ENCODE measurements around the gene LAMC1. TPM values are rescaled to one million over a fixed set of nuclear protein-coding genes. Genes with fewer than 3 reads are reported as not detected.

The LAMC1 gene
- total and polyA plus RNA-seq, 2 of the 4 experiments (the other 2 are of a cell fraction) = 249 to 394 TPM

Small RNAs within 50 kb of the gene (microRNA-seq; reads per million reads assigned to microRNA genes)
- gene RNU6-41P (ENCODE audit: insufficient read depth, insufficient read length) = not detected

Small RNAs within 50 kb of the gene (small RNA-seq; reads per million reads assigned to genes)
- gene RNU6-41P = 0 to 0.60 (median 0) reads per million in 5 experiments

Other genes starting within 250 kb of the LAMC1 start
- 0.36 and 0.83 TPM in 2 replicates for gene NPL, start 233.6 kb upstream of the LAMC1 start, total RNA-seq (2012; rRNA removed)
- 0.63 and 0.68 TPM in 2 replicates for gene NPL, start 233.6 kb upstream of the LAMC1 start, polyA plus RNA-seq (2012; rRNA removed)
- gene DHX9, start 184.1 kb upstream of the LAMC1 start, total RNA-seq (2012; rRNA removed) = 211 and 234 TPM in 2 replicates
- 108 and 119 TPM in 2 replicates for gene DHX9, start 184.1 kb upstream of the LAMC1 start, polyA plus RNA-seq (2012; rRNA removed)
- not detected in 2 replicates for gene SHCBP1L, start 70.3 kb upstream of the LAMC1 start, total RNA-seq (2012; rRNA removed)
- gene SHCBP1L, start 70.3 kb upstream of the LAMC1 start, polyA plus RNA-seq (2012; rRNA removed) = not detected in 2 replicates
- 2.2 and 2.3 TPM in 2 replicates for gene LAMC2, start 162.8 kb downstream of the LAMC1 start, total RNA-seq (2012; rRNA removed)
- gene LAMC2, start 162.8 kb downstream of the LAMC1 start, polyA plus RNA-seq (2012; rRNA removed) = 2.6 and 2.8 TPM in 2 replicates

Measured in IMR-90 (cell line).